Measurements from ENCODE around the gene BLNK. TPM values are rescaled to one million over a fixed set of nuclear protein-coding genes. Genes with fewer than 3 reads are reported as not detected.

The BLNK gene
- total and polyA plus RNA-seq, 2 of the 13 experiments (the other 11 are each of a cell fraction or from before 2014, with no cell fraction given) = not detected

GRCh38 chr10:96228408-96228994 lies 42.9 kb downstream of the BLNK start (continued):
- TF ChIP-seq AHDC1 (CRISPR knock-in tag; IDR thresholded peaks at IDR 0.05; ENCODE audit: borderline replicate concordance) (peak; percentile 35; the same call in 1 of the 2 replicates), ZNF296 (CRISPR knock-in tag; conservative IDR thresholded peaks at IDR 0.05) (no peak), MLX (CRISPR knock-in tag; IDR thresholded peaks at IDR 0.05) (no peak), SNAPC2 (CRISPR knock-in tag; IDR thresholded peaks at IDR 0.05) (no peak), IRF2 (CRISPR knock-in tag; IDR thresholded peaks at IDR 0.05) (no peak), ZBTB37 (CRISPR knock-in tag; IDR thresholded peaks at IDR 0.05) (no peak), HOXA3 (CRISPR knock-in tag; IDR thresholded peaks at IDR 0.05) (no peak), ZNF44 (CRISPR knock-in tag; IDR thresholded peaks at IDR 0.05) (no peak), TEAD3 (CRISPR knock-in tag; optimal IDR thresholded peaks at IDR 0.05; ENCODE audit: borderline replicate concordance) (no peak), ATM (IDR thresholded peaks at IDR 0.05; ENCODE audit: borderline replicate concordance) (no peak), ZHX1 (CRISPR knock-in tag; IDR thresholded peaks at IDR 0.05; ENCODE audit: low read depth) (no peak), ZBTB34 (CRISPR knock-in tag; IDR thresholded peaks at IDR 0.05) (no peak), ZNF816 (CRISPR knock-in tag; IDR thresholded peaks at IDR 0.05; ENCODE audit: borderline replicate concordance) (no peak), KMT2A (CRISPR knock-in tag; IDR thresholded peaks at IDR 0.05) (no peak), KDM1A (CRISPR knock-in tag; IDR thresholded peaks at IDR 0.05) (no peak)
